HG02610 (cell line): ENCODE measurements around the gene TXNL4A.

ENCODE experiments used
- ATAC-seq: cut with Tn5 transposase; IDR thresholded peaks from one replicate; pipeline ENCODE4 v1.9.1; 2021; ENCODE audit warnings: mild to moderate bottlenecking, moderate library complexity; ENCODE audit not compliant: unreplicated experiment

The TXNL4A gene

DNA sequence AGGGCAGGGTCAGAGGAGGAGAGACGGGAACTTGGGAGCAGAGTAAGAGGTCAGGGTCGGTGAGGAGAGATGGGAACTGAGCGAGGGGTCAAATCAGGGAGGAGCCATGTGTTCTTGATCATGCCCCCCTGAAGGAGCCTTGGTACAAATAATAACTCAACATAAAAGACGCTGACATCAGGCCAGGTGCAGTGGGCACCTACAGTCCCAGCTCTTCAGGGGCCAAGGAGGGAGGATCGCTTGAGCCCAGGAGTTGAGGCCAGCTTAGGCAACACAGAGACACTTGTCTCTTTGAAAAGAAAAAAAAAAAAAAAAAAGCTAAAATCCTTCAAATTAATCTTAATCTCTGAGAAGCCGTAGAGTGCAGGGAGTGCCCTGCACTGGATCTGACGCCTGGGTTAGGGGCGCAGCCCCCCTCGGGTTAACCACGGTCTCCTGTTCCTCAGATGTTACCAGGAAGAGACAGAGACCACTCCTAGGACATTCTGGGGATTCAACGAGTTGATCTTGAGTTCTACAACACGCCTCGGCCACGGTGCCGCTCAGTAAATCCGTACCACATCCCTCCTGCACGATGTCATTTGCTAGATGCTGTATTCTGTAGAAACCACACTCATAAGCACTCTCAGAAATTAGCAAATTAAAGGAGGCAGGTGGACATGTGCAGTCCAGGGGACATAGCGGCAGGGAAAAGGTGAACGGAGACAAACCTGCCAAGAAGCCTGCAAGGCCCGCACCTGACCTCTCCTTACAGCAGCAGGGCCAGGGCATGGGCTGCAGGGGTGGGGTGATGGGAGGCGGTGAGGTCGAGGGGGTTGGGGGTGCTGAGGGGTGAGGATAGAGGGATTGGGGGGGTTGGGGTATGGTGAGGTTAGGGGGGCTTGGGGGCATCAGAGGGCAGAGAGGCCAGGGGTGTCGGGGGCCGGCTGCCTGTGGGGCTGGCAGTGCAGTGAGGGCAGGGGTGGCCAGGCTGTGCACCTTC lies 66.1 kb downstream of the TXNL4A start:
- ATAC-seq: no peak
